GM20000 (cell line): ENCODE results near the gene DDX19B.

Source experiments
- DNase-seq: peaks from one replicate; pipeline ENCODE4 v3.0.0; 2012; ENCODE audit warnings: low spot score
- CTCF ChIP-seq: IDR thresholded peaks from 2 replicates; pipeline ENCODE4 v1.5.1; 2012; ENCODE audit warnings: mild to moderate bottlenecking, control low read depth; ENCODE audit errors: extremely low read depth, missing control alignments

Gene DDX19B

GRCh38 chr16:70374213-70374612 is 75.2 kb downstream of the DDX19B start:
- DNase-seq = no peak
- TF ChIP-seq CTCF = no peak

GRCh38 chr16:70375636-70376611 is 76.9 kb downstream of the DDX19B start:
- TF ChIP-seq CTCF = no peak
- no peak for DNase-seq

- no peak for DNase-seq
- TF ChIP-seq CTCF = no peak
Measured at GRCh38 chr16:70377782-70378181, 78.8 kb downstream of the DDX19B start.

- DNase-seq = no peak
- TF ChIP-seq CTCF = no peak
Measured at GRCh38 chr16:70378869-70379493, 80.0 kb downstream of the DDX19B start.

- no peak for TF ChIP-seq CTCF
- DNase-seq = peak; percentile 34
Measured at GRCh38 chr16:70380248-70380918, 81.4 kb downstream of the DDX19B start.

- no peak for TF ChIP-seq CTCF
- DNase-seq = peak; percentile 93
Measured at GRCh38 chr16:70380919-70381603, 82.1 kb downstream of the DDX19B start.
